ENCODE results near the gene SERPINI1. TPM values are rescaled to one million over a fixed set of nuclear protein-coding genes. Genes with fewer than 3 reads are reported as not detected.

The SERPINI1 gene, protein sequence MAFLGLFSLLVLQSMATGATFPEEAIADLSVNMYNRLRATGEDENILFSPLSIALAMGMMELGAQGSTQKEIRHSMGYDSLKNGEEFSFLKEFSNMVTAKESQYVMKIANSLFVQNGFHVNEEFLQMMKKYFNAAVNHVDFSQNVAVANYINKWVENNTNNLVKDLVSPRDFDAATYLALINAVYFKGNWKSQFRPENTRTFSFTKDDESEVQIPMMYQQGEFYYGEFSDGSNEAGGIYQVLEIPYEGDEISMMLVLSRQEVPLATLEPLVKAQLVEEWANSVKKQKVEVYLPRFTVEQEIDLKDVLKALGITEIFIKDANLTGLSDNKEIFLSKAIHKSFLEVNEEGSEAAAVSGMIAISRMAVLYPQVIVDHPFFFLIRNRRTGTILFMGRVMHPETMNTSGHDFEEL
- total RNA-seq = 95.8 TPM

DNA sequence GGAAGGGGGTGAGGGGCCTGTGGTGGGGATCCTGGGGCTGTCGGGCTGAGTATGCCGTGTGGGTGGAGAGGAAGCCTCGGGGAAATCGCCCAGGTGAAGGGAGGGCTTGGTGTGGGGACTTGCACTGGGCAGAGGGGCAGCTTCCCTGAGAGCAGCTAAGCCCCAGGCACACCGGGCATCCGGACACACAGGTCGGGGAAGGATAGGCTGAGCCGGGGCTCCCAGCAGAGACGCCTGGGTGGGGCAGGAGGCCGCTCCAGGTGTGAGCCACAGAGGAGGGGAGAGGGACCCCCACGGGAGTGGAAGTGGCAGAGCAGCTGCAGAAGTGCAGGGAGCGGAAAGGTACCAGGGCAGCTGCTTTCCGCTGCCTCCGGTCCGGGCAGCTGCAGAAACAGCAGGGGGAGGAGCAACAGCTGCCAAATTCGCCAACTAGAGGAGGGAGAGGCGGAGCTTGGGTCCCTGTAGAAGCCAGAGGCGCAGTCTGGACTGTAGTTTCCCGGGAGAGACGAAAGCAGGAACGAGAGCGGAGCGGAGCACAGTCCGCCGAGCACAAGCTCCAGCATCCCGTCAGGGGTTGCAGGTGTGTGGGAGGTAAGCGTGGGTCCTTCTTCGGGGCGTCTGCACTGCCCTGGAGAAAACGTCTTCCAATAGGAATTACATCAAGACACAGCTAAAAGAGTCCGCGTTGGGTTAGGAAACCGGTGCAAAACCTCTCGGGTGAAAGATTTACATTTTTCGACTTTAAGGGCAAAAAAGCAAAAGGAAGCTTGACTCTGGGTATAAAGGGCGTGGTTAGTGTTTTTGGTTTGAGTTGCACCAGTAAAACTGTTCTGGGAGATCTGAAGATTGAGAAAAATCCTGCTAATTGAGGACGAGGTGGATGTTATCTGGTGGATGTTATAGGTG lies at the start of gene SERPINI1:
Gene SERPINI1, plus strand, starts transcription at position 489 of the 906 bp plus-strand sequence. CDS start 53,408 bp downstream, outside the sequence.

DNA sequence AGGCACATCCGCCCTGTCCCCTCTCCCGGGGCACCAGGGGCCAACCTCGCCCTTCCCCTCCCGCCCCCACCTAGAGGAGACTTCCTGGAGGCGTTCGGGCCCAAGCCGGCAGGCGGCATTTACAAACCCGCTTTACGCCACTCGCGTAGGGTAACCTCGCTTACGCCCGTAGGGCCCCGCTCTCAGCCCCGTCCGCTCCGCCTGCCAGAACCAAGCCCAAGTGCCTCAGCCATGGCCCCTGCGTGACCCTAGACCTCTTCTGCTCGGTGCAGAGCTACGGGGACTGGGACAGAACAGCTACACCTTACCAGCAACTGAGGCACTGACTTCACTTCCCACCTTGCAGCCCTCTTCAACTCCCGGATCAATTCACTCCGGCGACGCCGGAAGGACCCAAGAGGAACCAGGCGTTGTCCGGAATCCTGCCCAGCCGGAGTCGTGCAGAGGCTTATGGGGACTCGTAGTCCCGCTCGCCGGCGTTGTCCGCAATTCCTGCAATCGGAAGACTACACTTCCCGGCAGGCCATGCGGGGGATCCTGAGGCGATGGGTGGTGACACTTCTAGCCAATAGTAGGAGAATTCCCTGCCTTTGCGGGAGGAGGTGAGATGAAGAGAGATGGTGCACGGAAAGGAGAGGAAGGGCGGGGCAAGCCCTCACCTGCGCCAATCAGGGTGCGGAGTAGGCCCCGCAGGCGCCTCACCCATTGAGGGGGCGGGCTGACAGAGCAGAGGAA lies 856 bp upstream of the SERPINI1 start, which contains the start of gene PDCD10:
Gene PDCD10, minus strand, starts transcription at position 395 of the 735 bp plus-strand sequence. CDS start 14,735 bp downstream, outside the sequence.

Small RNA genes within 50 kb of the gene (small RNA-seq; reads per million reads assigned to genes)
- not detected for gene HMGN1P8 (ENCODE audit: low replicate concordance)

Other genes starting within 250 kb of the SERPINI1 start
- 8.8 TPM for gene WDR49, start 81.8 kb upstream of the SERPINI1 start, total RNA-seq
- gene PDCD10, start 829 bp upstream of the SERPINI1 start, total RNA-seq = 70.7 TPM